HG02678 (cell line): Measurements from ENCODE around the gene BMP8A.
"Not testable (repeated sequence)": the region's sequence is repeated elsewhere in the genome, so short reads cannot be mapped to it uniquely, and the experiment has no call there.

Source experiments
- ATAC-seq: cut with Tn5 transposase; IDR thresholded peaks from one replicate; pipeline ENCODE4 v1.9.1; 2021; ENCODE audit warnings: mild to moderate bottlenecking, moderate library complexity; ENCODE audit not compliant: unreplicated experiment

The BMP8A gene

DNA sequence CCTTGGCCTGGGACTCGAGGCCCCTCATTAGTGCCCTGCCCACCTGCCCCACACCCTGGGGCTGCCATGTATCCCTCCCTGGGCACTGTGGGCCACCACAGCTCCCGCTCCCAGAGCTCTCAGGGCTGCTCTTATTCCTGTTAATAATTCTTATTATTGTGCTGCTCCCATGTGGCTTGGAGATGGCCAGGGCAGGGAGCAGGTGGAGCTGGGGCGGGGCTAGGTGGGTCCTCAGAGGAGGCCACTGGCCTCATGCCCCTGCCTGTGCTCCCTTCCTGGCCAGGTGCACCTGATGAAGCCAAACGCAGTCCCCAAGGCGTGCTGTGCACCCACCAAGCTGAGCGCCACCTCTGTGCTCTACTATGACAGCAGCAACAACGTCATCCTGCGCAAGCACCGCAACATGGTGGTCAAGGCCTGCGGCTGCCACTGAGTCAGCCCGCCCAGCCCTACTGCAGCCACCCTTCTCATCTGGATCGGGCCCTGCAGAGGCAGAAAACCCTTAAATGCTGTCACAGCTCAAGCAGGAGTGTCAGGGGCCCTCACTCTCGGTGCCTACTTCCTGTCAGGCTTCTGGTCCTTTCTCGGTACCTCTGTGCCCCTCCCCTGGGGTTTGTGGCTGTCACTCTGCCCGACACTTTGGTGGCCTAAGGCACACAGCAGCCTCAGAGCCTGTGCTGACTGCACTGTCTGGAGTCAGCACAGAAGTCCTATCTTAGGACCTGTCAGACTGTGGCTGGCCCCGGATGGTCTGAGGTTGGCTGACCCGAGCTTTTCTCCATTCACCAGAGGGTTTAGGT lies 34.1 kb downstream of the BMP8A start:
- peak; percentile 94 for ATAC-seq

GRCh38 chr1:39526466-39527189 lies 35.2 kb downstream of the BMP8A start:
- no peak for ATAC-seq

DNA sequence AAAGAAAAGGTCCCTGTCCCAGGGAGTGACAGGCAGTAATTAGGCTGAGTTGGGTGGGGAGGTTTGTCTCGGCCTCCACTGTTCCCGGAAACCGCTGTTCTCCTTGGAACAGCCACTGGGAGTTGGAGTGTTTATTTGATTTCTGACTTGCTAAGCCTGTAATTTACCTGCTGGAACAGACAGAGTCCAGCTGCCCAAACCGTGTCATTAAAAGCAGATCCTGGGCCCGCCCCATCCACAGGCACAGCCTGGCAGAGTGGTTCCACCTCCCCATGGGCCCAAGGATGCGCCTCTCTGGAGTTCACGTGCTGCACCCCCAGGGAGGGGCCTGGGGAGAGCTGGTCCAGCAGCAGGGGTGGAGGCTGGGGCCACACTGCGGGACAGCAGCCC lies 35.7 kb downstream of the BMP8A start:
- ATAC-seq, result not testable (repeated sequence)

DNA sequence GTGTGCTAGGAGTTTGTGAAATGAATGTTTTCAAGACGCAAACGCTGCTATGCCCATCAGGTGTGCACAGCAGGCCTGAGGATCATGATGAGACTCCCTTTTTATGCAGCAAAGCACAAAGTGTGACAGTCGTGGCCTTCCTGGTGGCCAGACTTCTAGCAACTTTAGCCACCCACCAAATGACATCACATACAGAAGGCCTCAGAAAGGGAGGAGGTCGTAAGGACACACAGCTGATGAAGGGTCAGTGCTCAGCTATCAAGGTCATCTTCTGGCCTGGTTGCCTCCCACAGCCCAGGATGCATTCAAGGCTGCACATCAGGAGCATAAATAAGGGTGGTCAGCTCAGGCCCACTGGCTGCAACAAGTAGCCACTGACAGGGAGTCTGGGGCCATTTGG lies 36.6 kb downstream of the BMP8A start:
- no peak for ATAC-seq

DNA sequence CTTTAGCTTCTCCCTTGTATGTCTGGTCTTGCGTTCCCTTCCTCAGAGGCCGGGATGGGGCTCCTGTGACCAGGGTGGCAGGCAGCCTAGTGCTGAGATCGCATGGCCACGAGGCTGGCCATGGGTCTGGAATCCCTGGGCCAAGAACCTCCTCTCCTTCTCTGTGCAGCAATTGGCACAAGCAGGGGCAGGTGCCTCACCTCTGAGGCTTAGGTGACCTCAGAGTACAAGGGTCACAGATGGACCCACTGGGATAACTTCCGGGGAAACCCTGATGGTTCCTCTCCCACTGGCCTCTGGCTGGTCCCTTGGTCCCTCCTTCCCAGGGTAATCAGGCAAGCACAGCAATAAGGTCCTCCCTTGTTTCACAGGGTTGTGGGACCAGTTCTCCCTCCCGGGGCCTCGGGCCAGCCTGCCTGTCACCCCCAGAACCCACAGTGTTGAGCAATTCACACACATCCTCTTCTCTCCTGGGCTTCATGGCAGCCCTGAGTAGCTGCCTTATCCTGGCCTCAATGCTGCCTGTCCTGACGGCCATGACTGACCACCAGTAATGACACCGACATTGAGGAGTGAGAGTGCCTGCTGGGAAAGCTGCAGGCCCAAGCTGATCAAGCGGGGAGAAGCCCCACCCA lies 38.6 kb downstream of the BMP8A start:
- ATAC-seq, result no peak

DNA sequence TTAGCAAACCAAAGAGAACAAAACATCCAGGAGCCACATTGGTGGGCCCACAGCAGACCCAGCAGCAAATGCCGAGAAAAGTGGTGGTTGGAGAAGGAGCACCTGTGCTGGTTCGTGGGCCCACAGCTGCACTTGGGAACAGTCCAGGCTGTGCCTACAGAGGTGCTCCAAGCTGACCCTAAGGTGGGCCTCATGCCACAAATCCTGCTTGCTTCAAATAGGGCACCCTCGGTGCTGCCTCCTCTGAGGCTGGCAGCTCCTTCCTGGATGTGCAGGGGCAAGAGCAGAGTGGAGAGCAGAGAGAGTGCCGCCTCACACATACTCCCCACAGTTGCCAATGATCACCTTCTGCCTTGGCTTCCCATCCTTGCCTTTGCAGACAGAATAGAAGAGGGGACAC lies 40.1 kb downstream of the BMP8A start:
- no peak for ATAC-seq

DNA sequence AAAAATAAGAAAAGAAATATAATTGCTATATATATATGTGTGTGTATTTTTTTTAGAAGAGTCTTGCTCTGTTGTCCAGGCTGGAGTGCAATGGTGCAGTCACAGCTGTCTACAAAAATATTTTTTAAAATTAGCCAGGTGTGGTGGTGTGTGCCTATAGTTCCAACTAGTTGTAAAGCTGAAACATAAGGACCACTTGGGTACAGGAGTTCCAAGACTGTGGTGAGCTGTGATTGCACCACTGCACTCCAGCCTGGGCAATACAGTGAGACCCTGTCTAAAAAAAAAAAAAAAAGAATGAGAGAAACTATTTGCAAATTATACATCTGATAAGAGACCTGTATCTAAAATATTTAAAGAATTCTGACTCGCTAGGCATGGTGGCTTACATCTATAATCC lies 42.0 kb downstream of the BMP8A start:
- no peak for ATAC-seq

DNA sequence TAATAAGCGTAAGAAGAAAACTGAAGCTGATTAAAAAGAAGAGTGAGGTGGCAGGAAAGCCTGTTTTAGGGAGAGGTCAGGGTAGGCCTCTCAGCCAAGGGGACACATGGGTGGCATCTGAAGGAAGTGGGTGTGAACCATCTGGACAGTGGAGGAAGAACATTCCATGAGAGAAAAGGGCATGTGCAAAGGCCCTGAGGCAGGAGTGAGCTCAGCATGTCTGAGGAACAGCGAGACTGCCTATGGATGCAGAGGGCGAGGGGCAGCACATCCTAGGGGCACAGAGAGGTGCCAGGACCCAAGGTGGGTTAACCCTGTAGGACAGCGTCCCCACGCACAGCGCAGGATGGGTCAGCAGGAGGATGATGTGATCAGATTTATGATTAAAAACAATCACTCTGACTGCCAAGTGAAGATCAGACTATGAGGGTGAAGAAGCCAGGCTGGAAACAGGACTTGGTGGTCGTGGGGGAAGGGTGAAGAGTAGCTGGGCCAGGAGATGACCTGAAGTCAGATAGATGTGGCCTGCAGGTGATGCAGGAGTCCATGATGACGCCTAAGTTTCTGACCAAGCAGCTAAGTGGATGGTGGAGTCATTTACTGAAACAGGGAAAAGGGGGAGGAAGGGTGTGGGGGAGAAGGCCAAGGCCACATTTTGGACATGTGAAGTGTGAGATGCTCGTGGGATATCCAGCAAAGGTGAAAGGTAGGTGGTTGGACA lies 47.3 kb downstream of the BMP8A start:
- no peak for ATAC-seq

GRCh38 chr1:39539252-39539790 lies 47.9 kb downstream of the BMP8A start:
- no peak for ATAC-seq

DNA sequence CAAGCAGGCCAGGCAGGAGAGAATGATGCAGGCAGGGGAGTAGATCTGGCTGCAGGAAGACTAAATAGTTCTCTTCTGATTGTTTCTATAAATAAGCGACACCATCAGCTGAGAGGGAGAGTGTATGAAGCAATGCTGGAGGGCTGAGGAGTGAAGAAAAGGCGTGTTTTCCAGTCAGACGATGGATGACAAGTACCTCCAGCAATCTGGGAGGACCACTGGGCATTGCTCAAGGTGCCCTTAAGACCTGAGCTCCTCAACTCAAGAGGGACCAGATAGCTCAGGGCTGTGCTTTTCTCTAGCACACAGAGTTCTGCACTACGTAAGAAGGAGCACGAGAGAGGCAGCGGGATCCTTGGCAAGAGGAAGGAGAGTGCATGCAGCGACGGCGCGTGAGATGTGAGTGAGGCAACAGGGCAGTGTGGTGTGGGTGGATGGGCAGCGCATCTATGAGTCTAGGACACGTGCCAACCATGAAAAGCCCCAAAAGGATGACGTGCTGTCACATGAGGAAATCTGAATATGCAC lies 49.1 kb downstream of the BMP8A start:
- ATAC-seq, result no peak

DNA sequence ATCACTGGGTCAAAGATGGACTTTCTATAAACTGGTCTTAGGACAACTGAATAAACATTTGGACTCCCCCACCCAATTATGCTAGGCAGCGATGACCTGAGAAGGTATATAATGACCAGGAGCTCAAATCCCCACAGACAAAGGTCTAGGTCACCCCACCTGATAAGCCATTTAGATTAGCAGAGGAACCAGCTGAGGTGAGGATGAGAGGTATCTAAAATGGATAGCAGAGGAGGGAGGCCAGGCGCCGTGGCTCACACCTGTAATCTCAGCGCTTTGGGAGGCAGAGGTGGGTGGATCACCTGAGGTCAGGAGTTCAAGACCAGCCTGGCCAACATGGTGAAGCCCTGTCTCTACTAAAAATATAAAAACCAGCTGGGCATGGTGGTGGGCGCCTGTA lies 51.5 kb downstream of the BMP8A start:
- no peak for ATAC-seq

GRCh38 chr1:39544327-39544726 lies 52.9 kb downstream of the BMP8A start:
- ATAC-seq, result no peak

DNA sequence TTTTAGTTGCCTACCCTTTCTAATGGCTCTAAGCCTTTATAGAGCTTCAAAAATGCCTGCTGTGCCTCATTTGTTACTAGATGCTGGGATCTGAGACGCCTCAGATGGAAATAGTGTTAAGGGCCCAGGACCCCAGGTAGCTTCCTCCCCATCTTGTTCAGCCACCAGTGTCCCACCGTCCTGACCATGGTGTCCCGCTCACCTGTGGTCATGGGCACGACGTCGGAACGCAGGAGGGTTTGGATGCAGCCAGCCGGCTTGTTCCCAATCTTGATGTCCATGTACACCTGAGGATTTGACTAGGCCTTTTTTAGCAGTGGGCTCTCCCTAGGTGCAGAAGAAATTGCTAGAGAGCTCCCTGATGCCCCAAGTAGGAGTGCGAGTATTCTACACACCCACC lies 54.1 kb downstream of the BMP8A start:
- ATAC-seq, result no peak

GRCh38 chr1:39554277-39554676 lies 62.8 kb downstream of the BMP8A start:
- no peak for ATAC-seq

GRCh38 chr1:39561279-39561678 lies 69.8 kb downstream of the BMP8A start:
- ATAC-seq, result no peak

DNA sequence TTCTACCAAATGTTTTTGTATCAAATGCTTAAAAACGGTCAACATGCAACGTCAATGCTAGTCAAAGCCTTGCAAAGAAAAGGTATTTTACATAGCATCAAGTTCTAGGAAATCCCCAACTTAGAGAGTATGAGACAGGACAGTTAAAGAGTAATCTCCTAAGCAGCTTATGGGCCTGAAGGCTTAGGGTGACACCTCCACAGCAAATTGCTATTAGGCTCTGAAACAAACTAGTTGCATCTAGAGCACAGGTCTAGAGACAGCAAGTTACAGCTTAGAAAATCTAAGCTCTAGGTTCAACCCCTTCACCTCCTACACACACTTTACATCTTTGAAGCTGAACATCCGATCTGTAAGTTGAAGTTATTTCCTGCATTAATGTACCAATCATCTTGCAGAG lies 71.5 kb downstream of the BMP8A start:
- no peak for ATAC-seq

DNA sequence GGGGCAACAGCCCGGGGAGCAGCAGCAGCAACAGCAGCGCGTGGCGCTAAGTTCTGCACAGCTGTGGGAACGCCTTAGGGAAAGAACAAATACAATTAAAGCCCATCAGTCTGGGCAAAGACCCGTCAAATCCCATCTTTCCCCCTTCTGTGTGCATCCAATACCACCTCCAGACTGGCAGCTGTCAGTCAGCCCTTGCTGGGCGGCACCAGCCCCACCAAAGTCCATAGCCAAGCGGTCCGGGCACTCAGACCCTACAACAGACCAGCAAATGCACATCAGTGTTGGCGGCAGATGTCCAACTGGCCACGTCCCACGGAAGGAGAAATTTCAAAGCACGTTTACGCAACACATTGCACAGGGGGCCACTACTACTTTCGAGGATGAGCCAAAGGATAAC lies 72.2 kb downstream of the BMP8A start:
- ATAC-seq, result no peak

- ATAC-seq, result no peak
These were observed 72.9 kb downstream of the BMP8A start for GRCh38 chr1:39564340-39564739.

DNA sequence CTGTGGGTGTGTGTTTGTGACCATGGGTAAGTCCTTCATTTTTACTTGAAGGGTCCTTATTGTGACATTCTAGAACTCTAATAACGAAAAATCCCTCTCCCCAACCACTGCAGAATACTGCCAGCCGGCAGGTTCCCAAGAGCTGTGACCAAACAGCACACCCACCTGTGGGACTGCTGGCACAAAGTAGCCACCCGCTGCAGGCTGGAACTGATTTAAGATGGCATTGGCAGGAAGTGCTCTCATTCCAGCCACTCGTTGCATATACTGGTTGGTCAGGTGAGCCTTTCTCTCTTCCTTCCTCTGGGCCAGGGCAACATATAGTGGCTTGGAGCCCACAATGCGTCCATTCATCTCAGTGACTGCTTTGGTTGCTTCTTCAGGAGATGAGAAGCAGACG lies 73.5 kb downstream of the BMP8A start:
- ATAC-seq, result no peak

DNA sequence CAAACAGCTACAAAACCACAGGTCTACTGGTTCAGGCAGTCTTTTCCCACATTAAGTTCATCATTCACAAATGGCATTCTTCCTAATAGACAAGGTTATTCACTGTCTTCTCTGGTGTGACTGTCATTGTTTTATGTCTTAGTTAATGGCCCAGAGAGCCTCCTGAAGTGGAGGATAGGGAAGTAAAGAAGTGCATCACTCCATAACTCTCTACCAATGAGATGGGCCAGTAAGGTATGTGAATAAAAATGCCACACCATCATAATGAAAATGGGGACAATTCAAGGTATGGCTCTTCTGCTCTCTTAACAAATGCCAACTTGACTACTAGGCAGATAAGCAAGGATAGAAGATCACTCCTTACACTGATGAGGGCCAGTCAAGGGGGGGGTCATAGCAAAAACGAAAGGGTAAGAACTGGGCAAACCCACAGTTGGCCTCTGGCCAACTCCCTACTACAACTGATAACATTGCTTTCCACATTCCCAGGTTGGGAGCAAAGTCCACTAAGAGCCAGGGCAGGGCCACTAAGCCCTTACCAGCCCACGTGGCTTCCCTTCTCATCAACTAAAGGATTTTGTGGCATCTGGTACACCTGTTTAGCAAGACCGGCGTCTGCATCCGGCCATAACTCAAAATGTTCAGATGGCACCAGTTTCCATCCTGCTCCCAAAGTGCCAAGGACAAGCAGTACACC lies 75.2 kb downstream of the BMP8A start:
- ATAC-seq, result no peak
